ENCODE measurements around the gene PFKFB2. TPM values are rescaled to one million over a fixed set of nuclear protein-coding genes. Genes with fewer than 3 reads are reported as not detected.
A peak's percentile ranks its signal among the peaks of the same experiment; 100 is the strongest.

PFKFB2 gene
- total RNA-seq, 4 donors from 2014 or later, result 3.7 to 5.3 (median 4.1) TPM

- Histone ChIP-seq H3K9me3 (no peaks in the 10 kb centered on the region), H3K27ac (replicated peaks in 1 of 4) (no peak overlapping the region), H3K4me1 (peaks cover 59 to 80% (median 70%) of the 10 kb centered on the region in 4 donors), H3K27me3 (no peaks in the 10 kb centered on the region), H3K36me3 (peaks cover 0 to 19% (median 11%) of the 10 kb centered on the region in 4 donors), H3K4me3 (no peak overlapping the region)
- WGBS, result 86% methylated on average over 6 of the region's 6 CpGs
- intact Hi-C loops (cut with DNase I), result no loop called here
- TF ChIP-seq POLR2AphosphoS5 (IDR thresholded peaks at IDR 0.05), result no peak
- TF ChIP-seq POLR2A (IDR thresholded peaks at IDR 0.05; ENCODE audit: low read depth), result no peak
- TF ChIP-seq CTCF (IDR thresholded peaks at IDR 0.05), result no peak
- TF ChIP-seq EP300 (IDR thresholded peaks at IDR 0.05), result no peak
- DNase-seq (ENCODE audit: extremely low spot score), result no peak
These were observed 5.0 kb upstream of the PFKFB2 start for GRCh38 chr1:207048041-207048440.

- intact Hi-C loops (cut with DNase I), result no loop called here
- H3K27me3 ChIP-seq, result no peaks in the 10 kb centered on the region
- no peaks in the 10 kb centered on the region for H3K9me3 ChIP-seq
- 88% methylated on average over 4 of the region's 4 CpGs for WGBS
- H3K4me1 ChIP-seq, result peaks cover 58 to 82% (median 75%) of the 10 kb centered on the region in 4 donors
- H3K4me3 ChIP-seq, result no peak overlapping the region
- peaks cover 0 to 19% (median 11%) of the 10 kb centered on the region in 4 donors for H3K36me3 ChIP-seq
- TF ChIP-seq EP300 (IDR thresholded peaks at IDR 0.05) (no peak), POLR2A (IDR thresholded peaks at IDR 0.05; ENCODE audit: low read depth) (no peak), CTCF (IDR thresholded peaks at IDR 0.05) (no peak), POLR2AphosphoS5 (IDR thresholded peaks at IDR 0.05) (no peak)
- no peak for DNase-seq (ENCODE audit: extremely low spot score)
- peak overlapping the region in 1 of 4 donors; percentile 93 for H3K27ac ChIP-seq (replicated peaks in 1 of 4)
These were observed 4.0 kb upstream of the PFKFB2 start for GRCh38 chr1:207049054-207049453.

GRCh38 chr1:207049514-207049913 lies 3.6 kb upstream of the PFKFB2 start:
- no peaks in the 10 kb centered on the region for H3K27me3 ChIP-seq
- peak overlapping the region in 1 of 4 donors; percentile 93 for H3K27ac ChIP-seq (replicated peaks in 1 of 4)
- peak overlapping the region; percentile 85 to 97 (median 88) for H3K4me3 ChIP-seq
- peaks cover 0 to 19% (median 11%) of the 10 kb centered on the region in 4 donors for H3K36me3 ChIP-seq
- H3K9me3 ChIP-seq, result no peaks in the 10 kb centered on the region
- H3K4me1 ChIP-seq, result peaks cover 54 to 77% (median 73%) of the 10 kb centered on the region in 4 donors
- WGBS, result 49% methylated on average over 8 of the region's 8 CpGs
- no peak for DNase-seq (ENCODE audit: extremely low spot score)
- TF ChIP-seq CTCF (IDR thresholded peaks at IDR 0.05) (no peak), POLR2AphosphoS5 (IDR thresholded peaks at IDR 0.05) (no peak), EP300 (IDR thresholded peaks at IDR 0.05) (no peak), POLR2A (IDR thresholded peaks at IDR 0.05; ENCODE audit: low read depth) (no peak)
- intact Hi-C loops (cut with DNase I), result no loop called here

GRCh38 chr1:207049974-207050391 lies 3.1 kb upstream of the PFKFB2 start:
- Histone ChIP-seq H3K9me3 (no peaks in the 10 kb centered on the region), H3K36me3 (peaks cover 0 to 19% (median 11%) of the 10 kb centered on the region in 4 donors), H3K4me1 (peaks cover 49 to 72% (median 71%) of the 10 kb centered on the region in 4 donors), H3K27me3 (no peaks in the 10 kb centered on the region), H3K4me3 (peak overlapping the region; percentile 85 to 97 (median 88)), H3K27ac (replicated peaks in 1 of 4) (peak overlapping the region; percentile 88 to 93 (median 89))
- intact Hi-C loops (cut with DNase I), result loop anchor here (2.0 to 10.0 kb wide), 2 partner anchors 27 to 915 kb away; no protein-coding TSS in a partner anchor
- DNase-seq (ENCODE audit: extremely low spot score), result no peak
- TF ChIP-seq POLR2AphosphoS5 (IDR thresholded peaks at IDR 0.05) (no peak), CTCF (IDR thresholded peaks at IDR 0.05) (peak; percentile 77 to 84 (median 78))
- WGBS, result under 1% methylated on average over 6 of the region's 6 CpGs

Data from esophagus muscularis mucosa (tissue), 4 donors.